ENCODE results near the gene FRS2. TPM values are rescaled to one million over a fixed set of nuclear protein-coding genes. Genes with fewer than 3 reads are reported as not detected.

The FRS2 gene
- total and polyA plus RNA-seq, 9 of the 15 experiments (the other 6 are each of a cell fraction or from before 2014, with no cell fraction given): 1.0 to 9.1 (median 6.0) TPM

DNA sequence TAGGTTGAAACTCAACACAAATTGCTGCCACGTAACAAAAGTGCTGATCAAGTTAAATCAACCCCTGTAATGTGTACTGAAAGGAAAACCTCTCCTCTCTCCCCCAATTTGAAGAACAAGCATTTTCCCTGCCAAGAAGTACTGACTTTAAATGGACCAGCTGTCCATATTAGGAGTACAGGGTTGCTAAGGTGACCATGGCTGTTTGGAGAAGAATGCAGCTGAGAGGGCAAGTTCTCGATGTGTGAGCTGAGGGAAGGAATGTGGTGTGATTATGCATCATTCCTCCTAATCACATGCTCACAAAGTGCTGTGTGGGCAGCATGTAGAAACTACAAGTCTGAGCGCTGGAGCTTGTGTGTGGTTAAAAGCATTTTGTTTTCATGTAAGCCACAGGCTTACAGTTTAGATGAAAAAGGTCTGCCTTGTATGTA, 64.2 kb downstream of the FRS2 start (continued):
- TF ChIP-seq, protein P1, sequence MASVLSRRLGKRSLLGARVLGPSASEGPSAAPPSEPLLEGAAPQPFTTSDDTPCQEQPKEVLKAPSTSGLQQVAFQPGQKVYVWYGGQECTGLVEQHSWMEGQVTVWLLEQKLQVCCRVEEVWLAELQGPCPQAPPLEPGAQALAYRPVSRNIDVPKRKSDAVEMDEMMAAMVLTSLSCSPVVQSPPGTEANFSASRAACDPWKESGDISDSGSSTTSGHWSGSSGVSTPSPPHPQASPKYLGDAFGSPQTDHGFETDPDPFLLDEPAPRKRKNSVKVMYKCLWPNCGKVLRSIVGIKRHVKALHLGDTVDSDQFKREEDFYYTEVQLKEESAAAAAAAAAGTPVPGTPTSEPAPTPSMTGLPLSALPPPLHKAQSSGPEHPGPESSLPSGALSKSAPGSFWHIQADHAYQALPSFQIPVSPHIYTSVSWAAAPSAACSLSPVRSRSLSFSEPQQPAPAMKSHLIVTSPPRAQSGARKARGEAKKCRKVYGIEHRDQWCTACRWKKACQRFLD (CRISPR knock-in tag; IDR thresholded peaks at IDR 0.05): no peak
- TF ChIP-seq ZNF23 (CRISPR knock-in tag; IDR thresholded peaks at IDR 0.05) (no peak), ZNF274 (IDR thresholded peaks at IDR 0.05; ENCODE audit: borderline replicate concordance, low read depth, low read length) (no peak), SMARCE1 (IDR thresholded peaks at IDR 0.05) (no peak), ZNF507 (tag; conservative IDR thresholded peaks at IDR 0.05) (no peak), ZNF436 (CRISPR knock-in tag; IDR thresholded peaks at IDR 0.05) (no peak), ZNF124 (CRISPR knock-in tag; IDR thresholded peaks at IDR 0.05) (no peak), RCOR1 (IDR thresholded peaks at IDR 0.05; ENCODE audit: borderline replicate concordance in 1 of 2, low read depth in 2 of 2, low read length in 2 of 2) (0 out of 4 replicates have a peak, but pooled peaks of 1 of the 2 experiments have one; percentile 20), GATAD2A (IDR thresholded peaks at IDR 0.05) (no peak), HMGXB4 (CRISPR knock-in tag; IDR thresholded peaks at IDR 0.05) (no peak), POLR2A (conservative IDR thresholded peaks at IDR 0.05) (no peak), GTF2A2 (tag; IDR thresholded peaks at IDR 0.05) (no peak), NFIX (CRISPR knock-in tag; IDR thresholded peaks at IDR 0.05; ENCODE audit: low read depth) (no peak), BMI1 (IDR thresholded peaks at IDR 0.05; ENCODE audit: low read length) (no peak), YBX1 (IDR thresholded peaks at IDR 0.05) (no peak), ZNF175 (CRISPR knock-in tag; IDR thresholded peaks at IDR 0.05; ENCODE audit: low read depth) (no peak), FOXP1 (CRISPR knock-in tag; IDR thresholded peaks at IDR 0.05) (no peak), MAFK (IDR thresholded peaks at IDR 0.05; ENCODE audit: low read length) (peak; percentile 11; the same call in 1 of the 2 replicates), CBX3 (IDR thresholded peaks at IDR 0.05; ENCODE audit: borderline replicate concordance in 1 of 2, low read length in 2 of 2) (no peak), ARNT (IDR thresholded peaks at IDR 0.05) (no peak)
- TF ChIP-seq, protein P2, sequence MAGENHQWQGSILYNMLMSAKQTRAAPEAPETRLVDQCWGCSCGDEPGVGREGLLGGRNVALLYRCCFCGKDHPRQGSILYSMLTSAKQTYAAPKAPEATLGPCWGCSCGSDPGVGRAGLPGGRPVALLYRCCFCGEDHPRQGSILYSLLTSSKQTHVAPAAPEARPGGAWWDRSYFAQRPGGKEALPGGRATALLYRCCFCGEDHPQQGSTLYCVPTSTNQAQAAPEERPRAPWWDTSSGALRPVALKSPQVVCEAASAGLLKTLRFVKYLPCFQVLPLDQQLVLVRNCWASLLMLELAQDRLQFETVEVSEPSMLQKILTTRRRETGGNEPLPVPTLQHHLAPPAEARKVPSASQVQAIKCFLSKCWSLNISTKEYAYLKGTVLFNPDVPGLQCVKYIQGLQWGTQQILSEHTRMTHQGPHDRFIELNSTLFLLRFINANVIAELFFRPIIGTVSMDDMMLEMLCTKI (IDR thresholded peaks at IDR 0.05; ENCODE audit: partially characterized antibody): no peak
- TF ChIP-seq, protein P3, sequence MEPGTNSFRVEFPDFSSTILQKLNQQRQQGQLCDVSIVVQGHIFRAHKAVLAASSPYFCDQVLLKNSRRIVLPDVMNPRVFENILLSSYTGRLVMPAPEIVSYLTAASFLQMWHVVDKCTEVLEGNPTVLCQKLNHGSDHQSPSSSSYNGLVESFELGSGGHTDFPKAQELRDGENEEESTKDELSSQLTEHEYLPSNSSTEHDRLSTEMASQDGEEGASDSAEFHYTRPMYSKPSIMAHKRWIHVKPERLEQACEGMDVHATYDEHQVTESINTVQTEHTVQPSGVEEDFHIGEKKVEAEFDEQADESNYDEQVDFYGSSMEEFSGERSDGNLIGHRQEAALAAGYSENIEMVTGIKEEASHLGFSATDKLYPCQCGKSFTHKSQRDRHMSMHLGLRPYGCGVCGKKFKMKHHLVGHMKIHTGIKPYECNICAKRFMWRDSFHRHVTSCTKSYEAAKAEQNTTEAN (CRISPR knock-in tag; IDR thresholded peaks at IDR 0.05): no peak

Measured in K562 (cell line).